Measurements from ENCODE around the gene ODF2. TPM values are rescaled to one million over a fixed set of nuclear protein-coding genes. Genes with fewer than 3 reads are reported as not detected.
A peak's percentile ranks its signal among the peaks of the same experiment; 100 is the strongest.

Gene ODF2
- total RNA-seq, 1 experiment from 2014 or later = 31.9 TPM

GRCh38 chr9:128504485-128505413, 48.9 kb downstream of the ODF2 start, which contains the start of gene GLE1:
TSS of gene GLE1 (plus strand) at chr9:128504719. CDS start at chr9:128504806, 87 bp downstream.
- Mint-ChIP-seq H3K27me3 (ENCODE audit: low read depth) (no peaks in the 10 kb centered on the region), H3K4me3 (peak within 1 kb of the TSS; percentile 99), H3K36me3 (peaks cover 9% of the 10 kb centered on the region), H3K27ac (peak within 1 kb of the TSS; percentile 99), H3K4me1 (peaks cover 11% of the 10 kb centered on the region), H3K9me3 (no peaks in the 10 kb centered on the region)
- CTCF ChIA-PET = interaction anchor here (0.6 to 1.9 kb wide), 12 partner anchors 9 to 523 kb away, joined by 3 to 14 read pairs (median 3); partner anchors contain the start of genes SH3GLB2 and URM1
- ATAC-seq (peak; percentile 94), DNase-seq (ENCODE audit: low spot score) (peak; percentile 96)
- TF ChIP-seq MAX (CRISPR knock-in tag; IDR thresholded peaks at IDR 0.05) = peak; percentile 81
- 0 out of 2 replicates have a peak, but pooled peaks have one; percentile 30 for TF ChIP-seq TEAD1 (CRISPR knock-in tag; IDR thresholded peaks at IDR 0.05)
- peak; percentile 59 for TF ChIP-seq GABPB1 (CRISPR knock-in tag; IDR thresholded peaks at IDR 0.05)
- peak; percentile 87; the same call in 1 of the 2 replicates for TF ChIP-seq E2F5 (CRISPR knock-in tag; IDR thresholded peaks at IDR 0.05)
- TF ChIP-seq CBFB (CRISPR knock-in tag; IDR thresholded peaks at IDR 0.05; ENCODE audit: low read depth) = no peak
- TF ChIP-seq NFYB (CRISPR knock-in tag; conservative IDR thresholded peaks at IDR 0.05; ENCODE audit: low read depth) = no peak
- peak; percentile 49; the same call in 1 of the 2 replicates for TF ChIP-seq FOXP1 (CRISPR knock-in tag; IDR thresholded peaks at IDR 0.05; ENCODE audit: borderline replicate concordance)
- no peak for TF ChIP-seq NFE2L1 (CRISPR knock-in tag; IDR thresholded peaks at IDR 0.05)
- TF ChIP-seq E2F1 (CRISPR knock-in tag; IDR thresholded peaks at IDR 0.05) = peak; percentile 80; the same call in 1 of the 2 replicates
- peak; percentile 86 for TF ChIP-seq SP1 (CRISPR knock-in tag; conservative IDR thresholded peaks at IDR 0.05)
- TF ChIP-seq FOXP4 (CRISPR knock-in tag; IDR thresholded peaks at IDR 0.05) = peak; percentile 60; the same call in 1 of the 2 replicates
- no peak for TF ChIP-seq PRRX2 (CRISPR knock-in tag; IDR thresholded peaks at IDR 0.05)
- peak; percentile 48; the same call in 1 of the 2 replicates for TF ChIP-seq ETV6 (CRISPR knock-in tag; IDR thresholded peaks at IDR 0.05)
- peak; percentile 62 for TF ChIP-seq HMGXB4 (CRISPR knock-in tag; IDR thresholded peaks at IDR 0.05)
- POLR2A ChIA-PET = interaction anchor here (0.6 to 1.6 kb wide), 3 partner anchors 46 to 166 kb away, joined by 3 to 5 read pairs (median 5); partner anchors contain the start of gene SPTAN1

GRCh38 chr9:128505414-128505765, 49.6 kb downstream of the ODF2 start:
- POLR2A ChIA-PET = interaction anchor here (0.6 to 1.6 kb wide), 3 partner anchors 45 to 166 kb away, joined by 3 to 5 read pairs (median 5); partner anchors contain the start of gene SPTAN1
- Mint-ChIP-seq H3K4me3 (peak overlapping the region; percentile 99), H3K27me3 (ENCODE audit: low read depth) (no peaks in the 10 kb centered on the region), H3K36me3 (peaks cover 7% of the 10 kb centered on the region), H3K9me3 (no peaks in the 10 kb centered on the region), H3K4me1 (peaks cover 11% of the 10 kb centered on the region), H3K27ac (peak overlapping the region; percentile 45; the same call in 1 of the 2 replicates)
- CTCF ChIA-PET = interaction anchor here (0.6 to 1.9 kb wide), 12 partner anchors 9 to 523 kb away, joined by 3 to 14 read pairs (median 3); partner anchors contain the start of genes SH3GLB2 and URM1
- DNase-seq (ENCODE audit: low spot score) (no peak), ATAC-seq (no peak)
- TF ChIP-seq GTF2I (CRISPR knock-in tag; conservative IDR thresholded peaks at IDR 0.05) = no peak
- no peak for TF ChIP-seq HMGXB4 (CRISPR knock-in tag; IDR thresholded peaks at IDR 0.05)
- TF ChIP-seq HMGA2 (CRISPR knock-in tag; IDR thresholded peaks at IDR 0.05) = no peak
- no peak for TF ChIP-seq AR (CRISPR knock-in tag; IDR thresholded peaks at IDR 0.05)
- TF ChIP-seq ZNF281 (CRISPR knock-in tag; IDR thresholded peaks at IDR 0.05) = no peak

Data from WTC11 (cell line).